OCI-LY1 (cell line): ENCODE results near the gene KRT77.

ENCODE experiments used
- EZH2 ChIP-seq: fragments of 200-600 bp; sonication (generic), shearing (Covaris generic); IDR thresholded peaks from 2 replicates; pipeline ENCODE4 v1.8.0; 2017; ENCODE audit warnings: borderline replicate concordance, mixed run types, mild to moderate bottlenecking, antibody characterized with exemption, low read length, moderate library complexity, mixed read lengths
- TF ChIP-seq, protein P1 (sequence below): fragments of 200-600 bp; sonication (generic), shearing (Covaris generic); IDR thresholded peaks from 2 replicates; pipeline ENCODE4 v1.5.1; 2017; ENCODE audit warnings: mild to moderate bottlenecking, antibody characterized with exemption, low read length, moderate library complexity, mixed read lengths

DNA sequence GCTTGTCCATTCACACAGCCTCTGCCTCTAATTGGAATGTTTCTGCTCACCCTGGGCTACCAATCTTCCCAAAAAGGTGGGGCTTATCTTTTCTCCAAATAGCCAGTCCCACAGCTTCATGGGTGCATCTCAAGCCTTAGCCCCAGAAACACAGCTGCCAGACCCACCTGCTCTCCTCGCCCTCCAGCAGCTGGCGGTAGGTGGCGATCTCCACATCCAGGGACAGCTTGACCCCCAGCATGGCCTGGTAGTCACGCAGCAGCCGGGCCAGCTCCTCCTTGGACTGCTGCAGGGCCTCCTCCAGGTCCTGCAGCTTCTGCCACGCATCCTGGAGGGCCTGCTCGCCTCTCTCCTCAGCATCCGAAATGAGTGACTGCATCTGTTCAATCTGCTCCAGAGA is 11.1 kb downstream of the KRT77 start:
- TF ChIP-seq, protein P1, sequence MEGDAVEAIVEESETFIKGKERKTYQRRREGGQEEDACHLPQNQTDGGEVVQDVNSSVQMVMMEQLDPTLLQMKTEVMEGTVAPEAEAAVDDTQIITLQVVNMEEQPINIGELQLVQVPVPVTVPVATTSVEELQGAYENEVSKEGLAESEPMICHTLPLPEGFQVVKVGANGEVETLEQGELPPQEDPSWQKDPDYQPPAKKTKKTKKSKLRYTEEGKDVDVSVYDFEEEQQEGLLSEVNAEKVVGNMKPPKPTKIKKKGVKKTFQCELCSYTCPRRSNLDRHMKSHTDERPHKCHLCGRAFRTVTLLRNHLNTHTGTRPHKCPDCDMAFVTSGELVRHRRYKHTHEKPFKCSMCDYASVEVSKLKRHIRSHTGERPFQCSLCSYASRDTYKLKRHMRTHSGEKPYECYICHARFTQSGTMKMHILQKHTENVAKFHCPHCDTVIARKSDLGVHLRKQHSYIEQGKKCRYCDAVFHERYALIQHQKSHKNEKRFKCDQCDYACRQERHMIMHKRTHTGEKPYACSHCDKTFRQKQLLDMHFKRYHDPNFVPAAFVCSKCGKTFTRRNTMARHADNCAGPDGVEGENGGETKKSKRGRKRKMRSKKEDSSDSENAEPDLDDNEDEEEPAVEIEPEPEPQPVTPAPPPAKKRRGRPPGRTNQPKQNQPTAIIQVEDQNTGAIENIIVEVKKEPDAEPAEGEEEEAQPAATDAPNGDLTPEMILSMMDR, result peak; percentile 28; the same call in 1 of the 2 replicates
- no peak for TF ChIP-seq EZH2
